ENCODE results near the gene SARDH.

The SARDH gene

GRCh38 chr9:133725886-133726285, 12.3 kb downstream of the SARDH start:
- no peak for DNase-seq
- Histone ChIP-seq H3K9me3 (ENCODE audit: control insufficient read depth, low read length) (no peaks in the 10 kb centered on the region), H3K4me3 (ENCODE audit: insufficient read depth, low read depth, low read length, poor library complexity, severe bottlenecking) (no peak overlapping the region), H3K27me3 (replicated peaks; ENCODE audit: control insufficient read depth, insufficient read depth, low read length, poor library complexity, severe bottlenecking) (no peaks in the 10 kb centered on the region), H3K27ac (ENCODE audit: insufficient read depth, low read length, poor library complexity, severe bottlenecking) (no peak overlapping the region), H3K4me1 (ENCODE audit: control insufficient read depth, insufficient read depth, low read length, poor library complexity, severe bottlenecking) (peaks cover 9% of the 10 kb centered on the region), H3K36me3 (ENCODE audit: control insufficient read depth, insufficient read depth, low read length) (no peaks in the 10 kb centered on the region)

GRCh38 chr9:133718563-133719315, 19.4 kb downstream of the SARDH start:
- Histone ChIP-seq H3K36me3 (ENCODE audit: control insufficient read depth, insufficient read depth, low read length) (no peaks in the 10 kb centered on the region), H3K27ac (ENCODE audit: insufficient read depth, low read length, poor library complexity, severe bottlenecking) (no peak overlapping the region), H3K4me1 (ENCODE audit: control insufficient read depth, insufficient read depth, low read length, poor library complexity, severe bottlenecking) (no peaks in the 10 kb centered on the region), H3K27me3 (replicated peaks; ENCODE audit: control insufficient read depth, insufficient read depth, low read length, poor library complexity, severe bottlenecking) (no peaks in the 10 kb centered on the region), H3K9me3 (ENCODE audit: control insufficient read depth, low read length) (no peaks in the 10 kb centered on the region), H3K4me3 (ENCODE audit: insufficient read depth, low read depth, low read length, poor library complexity, severe bottlenecking) (no peak overlapping the region)
- no peak for DNase-seq

- H3K4me1 ChIP-seq (ENCODE audit: control insufficient read depth, insufficient read depth, low read length, poor library complexity, severe bottlenecking), result no peaks in the 10 kb centered on the region
- H3K9me3 ChIP-seq (ENCODE audit: control insufficient read depth, low read length), result no peaks in the 10 kb centered on the region
- no peaks in the 10 kb centered on the region for H3K27me3 ChIP-seq (replicated peaks; ENCODE audit: control insufficient read depth, insufficient read depth, low read length, poor library complexity, severe bottlenecking)
- no peak overlapping the region for H3K27ac ChIP-seq (ENCODE audit: insufficient read depth, low read length, poor library complexity, severe bottlenecking)
- no peak for DNase-seq
- H3K36me3 ChIP-seq (ENCODE audit: control insufficient read depth, insufficient read depth, low read length), result no peaks in the 10 kb centered on the region
- no peak overlapping the region for H3K4me3 ChIP-seq (ENCODE audit: insufficient read depth, low read depth, low read length, poor library complexity, severe bottlenecking)
Observed at GRCh38 chr9:133717113-133718031, 20.8 kb downstream of the SARDH start.

- H3K9me3 ChIP-seq (ENCODE audit: control insufficient read depth, low read length), result no peaks in the 10 kb centered on the region
- DNase-seq, result no peak
- no peaks in the 10 kb centered on the region for H3K4me1 ChIP-seq (ENCODE audit: control insufficient read depth, insufficient read depth, low read length, poor library complexity, severe bottlenecking)
- no peaks in the 10 kb centered on the region for H3K36me3 ChIP-seq (ENCODE audit: control insufficient read depth, insufficient read depth, low read length)
- no peak overlapping the region for H3K4me3 ChIP-seq (ENCODE audit: insufficient read depth, low read depth, low read length, poor library complexity, severe bottlenecking)
- no peaks in the 10 kb centered on the region for H3K27me3 ChIP-seq (replicated peaks; ENCODE audit: control insufficient read depth, insufficient read depth, low read length, poor library complexity, severe bottlenecking)
- H3K27ac ChIP-seq (ENCODE audit: insufficient read depth, low read length, poor library complexity, severe bottlenecking), result no peak overlapping the region
Observed at GRCh38 chr9:133716564-133717112, 21.5 kb downstream of the SARDH start.

DNA sequence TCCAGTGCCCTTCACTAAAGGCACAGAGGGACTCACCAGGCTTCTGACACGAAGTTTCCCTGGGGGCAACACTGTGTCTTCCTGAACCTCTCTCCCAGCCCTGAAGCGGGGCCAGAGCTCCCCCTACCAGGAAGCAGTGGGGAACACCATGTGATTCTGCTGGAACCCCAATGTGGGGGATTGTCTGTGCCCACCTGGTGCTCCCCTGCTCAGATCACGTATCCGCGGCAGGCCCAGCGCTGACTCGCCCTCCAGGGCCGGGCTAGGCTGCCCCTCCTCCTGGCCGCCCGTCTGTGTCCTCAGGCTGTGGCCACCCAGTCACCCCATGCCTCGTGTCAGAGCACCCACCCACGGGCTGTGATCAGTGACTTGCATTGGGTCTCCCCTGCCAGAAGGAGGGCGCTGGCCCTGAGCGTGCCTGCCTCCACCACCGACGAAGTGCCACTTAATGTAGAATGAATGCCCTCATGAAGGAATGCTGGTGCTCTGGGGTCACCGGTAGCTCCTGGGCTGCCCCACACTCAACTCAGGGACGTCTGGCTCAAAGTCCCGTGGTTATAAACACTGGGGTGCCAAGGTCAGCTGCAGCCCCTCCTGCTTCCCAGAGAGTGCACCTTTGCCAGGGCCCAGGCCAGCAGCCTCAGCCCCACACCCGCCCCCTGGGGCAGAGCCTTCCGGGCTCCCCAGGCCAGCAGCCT, 22.1 kb downstream of the SARDH start:
- H3K27me3 ChIP-seq (replicated peaks; ENCODE audit: control insufficient read depth, insufficient read depth, low read length, poor library complexity, severe bottlenecking), result no peaks in the 10 kb centered on the region
- no peaks in the 10 kb centered on the region for H3K4me1 ChIP-seq (ENCODE audit: control insufficient read depth, insufficient read depth, low read length, poor library complexity, severe bottlenecking)
- no peak for DNase-seq
- no peaks in the 10 kb centered on the region for H3K36me3 ChIP-seq (ENCODE audit: control insufficient read depth, insufficient read depth, low read length)
- H3K27ac ChIP-seq (ENCODE audit: insufficient read depth, low read length, poor library complexity, severe bottlenecking), result no peak overlapping the region
- no peaks in the 10 kb centered on the region for H3K9me3 ChIP-seq (ENCODE audit: control insufficient read depth, low read length)
- H3K4me3 ChIP-seq (ENCODE audit: insufficient read depth, low read depth, low read length, poor library complexity, severe bottlenecking), result no peak overlapping the region

GRCh38 chr9:133715295-133715865, 22.8 kb downstream of the SARDH start:
- no peak overlapping the region for H3K4me3 ChIP-seq (ENCODE audit: insufficient read depth, low read depth, low read length, poor library complexity, severe bottlenecking)
- no peaks in the 10 kb centered on the region for H3K27me3 ChIP-seq (replicated peaks; ENCODE audit: control insufficient read depth, insufficient read depth, low read length, poor library complexity, severe bottlenecking)
- no peaks in the 10 kb centered on the region for H3K4me1 ChIP-seq (ENCODE audit: control insufficient read depth, insufficient read depth, low read length, poor library complexity, severe bottlenecking)
- no peak overlapping the region for H3K27ac ChIP-seq (ENCODE audit: insufficient read depth, low read length, poor library complexity, severe bottlenecking)
- no peaks in the 10 kb centered on the region for H3K9me3 ChIP-seq (ENCODE audit: control insufficient read depth, low read length)
- no peak for DNase-seq
- no peaks in the 10 kb centered on the region for H3K36me3 ChIP-seq (ENCODE audit: control insufficient read depth, insufficient read depth, low read length)

DNA sequence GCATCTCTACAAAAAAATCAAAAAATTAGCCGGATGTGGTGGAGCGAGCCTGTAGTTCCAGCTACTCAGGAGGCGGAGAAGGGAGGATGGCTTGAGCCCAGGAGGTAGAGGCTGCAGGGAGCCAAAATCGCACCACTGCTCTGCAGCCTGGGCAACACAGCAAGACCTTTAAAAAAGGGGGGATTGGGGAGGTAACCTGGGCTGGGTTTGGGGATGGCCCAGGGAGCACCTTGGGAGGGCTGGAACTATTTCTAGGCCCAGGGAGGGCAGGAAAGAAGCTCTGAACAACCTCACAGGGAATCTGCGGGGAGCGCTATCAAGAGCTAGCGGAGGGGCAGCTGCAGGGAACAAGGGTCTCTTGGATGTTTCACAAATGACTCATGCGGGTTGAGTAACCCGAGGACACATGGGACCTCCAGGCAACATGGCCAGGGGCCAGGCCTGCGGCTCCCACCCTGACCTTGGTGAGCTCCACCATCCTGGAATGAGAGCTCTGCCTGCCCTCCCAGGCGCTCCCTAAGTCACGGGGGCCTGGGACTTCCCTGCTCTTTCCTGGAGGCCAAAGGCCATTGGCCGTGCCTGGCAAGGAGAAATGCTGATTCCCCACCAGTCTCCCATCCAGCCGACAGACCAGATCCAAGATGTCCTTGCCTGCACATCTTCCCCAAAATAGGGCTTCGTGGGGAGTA, 23.4 kb downstream of the SARDH start:
- Histone ChIP-seq H3K27me3 (replicated peaks; ENCODE audit: control insufficient read depth, insufficient read depth, low read length, poor library complexity, severe bottlenecking) (no peaks in the 10 kb centered on the region), H3K4me3 (ENCODE audit: insufficient read depth, low read depth, low read length, poor library complexity, severe bottlenecking) (no peak overlapping the region), H3K9me3 (ENCODE audit: control insufficient read depth, low read length) (no peaks in the 10 kb centered on the region), H3K27ac (ENCODE audit: insufficient read depth, low read length, poor library complexity, severe bottlenecking) (no peak overlapping the region), H3K36me3 (ENCODE audit: control insufficient read depth, insufficient read depth, low read length) (no peaks in the 10 kb centered on the region), H3K4me1 (ENCODE audit: control insufficient read depth, insufficient read depth, low read length, poor library complexity, severe bottlenecking) (peaks cover 3% of the 10 kb centered on the region)
- no peak for DNase-seq

- no peak for DNase-seq
- peaks cover 10% of the 10 kb centered on the region for H3K4me1 ChIP-seq (ENCODE audit: control insufficient read depth, insufficient read depth, low read length, poor library complexity, severe bottlenecking)
Observed at GRCh38 chr9:133713960-133714495, 24.1 kb downstream of the SARDH start.

More at GRCh38 chr9:133713960-133714495, 24.1 kb downstream of the SARDH start:
- Histone ChIP-seq H3K27ac (ENCODE audit: insufficient read depth, low read length, poor library complexity, severe bottlenecking) (no peak overlapping the region), H3K27me3 (replicated peaks; ENCODE audit: control insufficient read depth, insufficient read depth, low read length, poor library complexity, severe bottlenecking) (no peaks in the 10 kb centered on the region), H3K9me3 (ENCODE audit: control insufficient read depth, low read length) (no peaks in the 10 kb centered on the region), H3K36me3 (ENCODE audit: control insufficient read depth, insufficient read depth, low read length) (no peaks in the 10 kb centered on the region), H3K4me3 (ENCODE audit: insufficient read depth, low read depth, low read length, poor library complexity, severe bottlenecking) (no peak overlapping the region)

Data from effector memory CD4-positive, alpha-beta T cell (primary cell).